Astrocyte (in vitro differentiated cells and primary cell): ENCODE results near the gene LOC101059915.

ENCODE experiments used
- DNase-seq: peaks from one replicate; pipeline ENCODE4 v3.0.0-alpha.2; 2010; ENCODE audit warnings: low read depth
- FAIRE-seq: peaks from 2 replicates; lab custom pipeline; 2011; peaks lifted over from hg19 to GRCh38; lab: Jason Lieb, UNC
- H2AFZ ChIP-seq: 2 replicates; pipeline ENCODE4 v1.6.0; 2012; ENCODE audit warnings: low read depth, low read length, inconsistent platforms
- H3K27ac ChIP-seq: 2 replicates; pipeline ENCODE4 v1.5.1; 2011; ENCODE audit warnings: low read depth, low read length, inconsistent platforms
- H3K27me3 ChIP-seq: 2 replicates; pipeline ENCODE4 v1.6.0; 2011; ENCODE audit warnings: low read length, inconsistent platforms; ENCODE audit not compliant: insufficient read depth
- H3K36me3 ChIP-seq: 2 replicates; pipeline ENCODE4 v1.5.1; 2011; ENCODE audit warnings: low read length, inconsistent platforms; ENCODE audit not compliant: insufficient read depth
- H3K4me1 ChIP-seq: 2 replicates; pipeline ENCODE4 v1.5.1; 2011; ENCODE audit warnings: low read length, inconsistent platforms; ENCODE audit not compliant: insufficient read depth
- H3K4me2 ChIP-seq: 2 replicates; pipeline ENCODE4 v1.6.0; 2012; ENCODE audit warnings: low read length, inconsistent platforms
- H3K4me3 ChIP-seq: 2 replicates; pipeline ENCODE4 v1.5.1; 2011; ENCODE audit warnings: low read depth, mild to moderate bottlenecking, low read length, inconsistent platforms; ENCODE audit not compliant: insufficient read depth
- H3K79me2 ChIP-seq: 2 replicates; pipeline ENCODE4 v1.6.0; 2012; ENCODE audit warnings: mild to moderate bottlenecking, low read length, inconsistent platforms; ENCODE audit not compliant: insufficient read depth
- H3K9ac ChIP-seq: 2 replicates; pipeline ENCODE4 v1.6.0; 2012; ENCODE audit warnings: mild to moderate bottlenecking, low read length, inconsistent platforms
- H3K9me3 ChIP-seq: 2 replicates; pipeline ENCODE4 v1.5.1; 2012; ENCODE audit warnings: low read depth, mild to moderate bottlenecking, low read length, inconsistent platforms; ENCODE audit not compliant: insufficient read depth
- H4K20me1 ChIP-seq: 2 replicates; pipeline ENCODE4 v1.6.0; 2012; ENCODE audit warnings: low read length, inconsistent platforms; ENCODE audit not compliant: insufficient read depth
- H3K27ac Mint-ChIP-seq: one replicate; pipeline ENCODE4 v1.8.0; 2021; ENCODE audit warnings: mild to moderate bottlenecking, mixed read lengths; ENCODE audit not compliant: unreplicated experiment
- H3K27me3 Mint-ChIP-seq: one replicate; pipeline ENCODE4 v1.8.0; 2021; ENCODE audit warnings: low read depth, mixed read lengths; ENCODE audit not compliant: unreplicated experiment
- H3K36me3 Mint-ChIP-seq: one replicate; pipeline ENCODE4 v1.8.0; 2021; ENCODE audit warnings: low read depth, mixed read lengths; ENCODE audit not compliant: unreplicated experiment
- H3K4me1 Mint-ChIP-seq: one replicate; pipeline ENCODE4 v1.8.0; 2021; ENCODE audit warnings: low read depth, mixed read lengths; ENCODE audit not compliant: unreplicated experiment
- H3K4me3 Mint-ChIP-seq: one replicate; pipeline ENCODE4 v1.8.0; 2021; ENCODE audit warnings: mild to moderate bottlenecking, moderate library complexity, mixed read lengths; ENCODE audit not compliant: unreplicated experiment
- H3K9me3 Mint-ChIP-seq: one replicate; pipeline ENCODE4 v1.8.0; 2021; ENCODE audit warnings: mild to moderate bottlenecking, mixed read lengths; ENCODE audit not compliant: unreplicated experiment
- EZH2 ChIP-seq: IDR thresholded peaks from 2 replicates; pipeline ENCODE4 v1.6.1; 2012; ENCODE audit warnings: mild to moderate bottlenecking, low read length, inconsistent platforms; ENCODE audit not compliant: insufficient read depth
- TF ChIP-seq, protein P1 (sequence below): IDR thresholded peaks from 2 replicates; pipeline ENCODE4 v1.5.1; 2011; ENCODE audit warnings: low read depth, mild to moderate bottlenecking, inconsistent platforms, low read length, moderate library complexity; ENCODE audit not compliant: insufficient read depth

Gene LOC101059915

GRCh38 chrX:71618787-71619186 lies 48.6 kb upstream of the LOC101059915 start:
- Histone ChIP-seq H4K20me1 (no peaks in the 10 kb centered on the region), H3K4me1 (no peaks in the 10 kb centered on the region), H3K36me3 (no peaks in the 10 kb centered on the region), H3K9me3 (no peaks in the 10 kb centered on the region), H3K79me2 (no peaks in the 10 kb centered on the region), H3K9ac (no peak overlapping the region), H3K27me3 (no peaks in the 10 kb centered on the region), H3K4me2 (no peak overlapping the region), H3K27ac (no peak overlapping the region), H3K4me3 (no peak overlapping the region), H2AFZ (no peak overlapping the region)
- TF ChIP-seq EZH2, result no peak
- TF ChIP-seq, protein P1, sequence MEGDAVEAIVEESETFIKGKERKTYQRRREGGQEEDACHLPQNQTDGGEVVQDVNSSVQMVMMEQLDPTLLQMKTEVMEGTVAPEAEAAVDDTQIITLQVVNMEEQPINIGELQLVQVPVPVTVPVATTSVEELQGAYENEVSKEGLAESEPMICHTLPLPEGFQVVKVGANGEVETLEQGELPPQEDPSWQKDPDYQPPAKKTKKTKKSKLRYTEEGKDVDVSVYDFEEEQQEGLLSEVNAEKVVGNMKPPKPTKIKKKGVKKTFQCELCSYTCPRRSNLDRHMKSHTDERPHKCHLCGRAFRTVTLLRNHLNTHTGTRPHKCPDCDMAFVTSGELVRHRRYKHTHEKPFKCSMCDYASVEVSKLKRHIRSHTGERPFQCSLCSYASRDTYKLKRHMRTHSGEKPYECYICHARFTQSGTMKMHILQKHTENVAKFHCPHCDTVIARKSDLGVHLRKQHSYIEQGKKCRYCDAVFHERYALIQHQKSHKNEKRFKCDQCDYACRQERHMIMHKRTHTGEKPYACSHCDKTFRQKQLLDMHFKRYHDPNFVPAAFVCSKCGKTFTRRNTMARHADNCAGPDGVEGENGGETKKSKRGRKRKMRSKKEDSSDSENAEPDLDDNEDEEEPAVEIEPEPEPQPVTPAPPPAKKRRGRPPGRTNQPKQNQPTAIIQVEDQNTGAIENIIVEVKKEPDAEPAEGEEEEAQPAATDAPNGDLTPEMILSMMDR, result no peak
- FAIRE-seq (no peak), DNase-seq (no peak)
- Mint-ChIP-seq H3K27ac (peak overlapping the region; percentile 34), H3K4me1 (no peaks in the 10 kb centered on the region), H3K4me3 (no peak overlapping the region), H3K9me3 (no peaks in the 10 kb centered on the region), H3K27me3 (no peaks in the 10 kb centered on the region), H3K36me3 (peaks cover 5% of the 10 kb centered on the region)

- H3K4me3 ChIP-seq, result no peak overlapping the region
- H3K79me2 ChIP-seq, result no peaks in the 10 kb centered on the region
- no peaks in the 10 kb centered on the region for H3K9me3 ChIP-seq
- Mint-ChIP-seq H3K4me3 (no peak overlapping the region), H3K36me3 (peaks cover 5% of the 10 kb centered on the region), H3K27ac (no peak overlapping the region), H3K27me3 (no peaks in the 10 kb centered on the region), H3K9me3 (no peaks in the 10 kb centered on the region), H3K4me1 (no peaks in the 10 kb centered on the region)
- no peaks in the 10 kb centered on the region for H3K36me3 ChIP-seq
- H3K4me1 ChIP-seq, result no peaks in the 10 kb centered on the region
- H4K20me1 ChIP-seq, result no peaks in the 10 kb centered on the region
- peak; percentile 25 for DNase-seq
- FAIRE-seq, result no peak
- H2AFZ ChIP-seq, result no peak overlapping the region
- no peak overlapping the region for H3K27ac ChIP-seq
- no peak overlapping the region for H3K4me2 ChIP-seq
- TF ChIP-seq, protein P1, result no peak
- TF ChIP-seq EZH2, result no peak
- no peak overlapping the region for H3K9ac ChIP-seq
- no peaks in the 10 kb centered on the region for H3K27me3 ChIP-seq
Observed at GRCh38 chrX:71619193-71619592, 48.2 kb upstream of the LOC101059915 start.

DNA sequence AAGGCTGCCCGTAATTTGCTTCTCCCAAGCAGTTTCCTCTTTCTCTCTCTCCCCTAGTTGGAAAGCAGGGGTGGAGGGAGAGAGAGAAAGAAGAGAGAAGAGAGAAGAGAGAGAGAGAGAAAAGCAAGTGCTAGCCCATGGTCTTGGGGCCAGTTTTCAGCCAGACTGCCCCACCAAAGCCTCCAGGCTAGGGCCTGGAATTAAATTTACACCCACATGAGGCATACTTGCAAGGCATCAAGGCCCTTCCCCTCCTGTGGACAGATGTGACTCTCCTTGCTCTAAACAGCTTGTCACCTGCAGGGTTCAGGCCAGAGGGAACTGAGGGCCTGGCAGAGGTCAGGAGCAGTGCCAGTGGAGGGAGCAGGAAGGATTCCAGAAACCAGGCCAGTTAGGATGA lies 47.4 kb upstream of the LOC101059915 start:
- Histone ChIP-seq H3K4me2 (no peak overlapping the region), H3K79me2 (no peaks in the 10 kb centered on the region), H3K9ac (no peak overlapping the region), H4K20me1 (no peaks in the 10 kb centered on the region), H3K27me3 (no peaks in the 10 kb centered on the region), H3K4me3 (no peak overlapping the region), H3K36me3 (no peaks in the 10 kb centered on the region), H3K9me3 (no peaks in the 10 kb centered on the region), H3K4me1 (no peaks in the 10 kb centered on the region), H3K27ac (no peak overlapping the region), H2AFZ (no peak overlapping the region)
- no peaks in the 10 kb centered on the region for H3K27me3 Mint-ChIP-seq
- no peak for TF ChIP-seq EZH2
- TF ChIP-seq, protein P1, result no peak
- H3K36me3 Mint-ChIP-seq, result peaks cover 5% of the 10 kb centered on the region
- H3K27ac Mint-ChIP-seq, result no peak overlapping the region
- H3K9me3 Mint-ChIP-seq, result no peaks in the 10 kb centered on the region
- DNase-seq, result no peak
- no peaks in the 10 kb centered on the region for H3K4me1 Mint-ChIP-seq
- no peak for FAIRE-seq
- no peak overlapping the region for H3K4me3 Mint-ChIP-seq
